ENCODE measurements around the gene PTRHD1. TPM values are rescaled to one million over a fixed set of nuclear protein-coding genes. Genes with fewer than 3 reads are reported as not detected.

PTRHD1 gene
- polyA plus RNA-seq, 1 of the 3 experiments (the other 2 are of a cell fraction): 74.4 TPM

GRCh38 chr2:24816404-24816803 is 23.2 kb upstream of the PTRHD1 start:
- H4K20me1 ChIP-seq (ENCODE audit: insufficient read depth): no peaks in the 10 kb centered on the region
- WGBS (ENCODE audit: low lambda C conversion rate): 85% methylated on average over 6 of the region's 6 CpGs
- H3K4me1 ChIP-seq (ENCODE audit: control insufficient read depth in 1 of 2, insufficient read depth in 2 of 2, low read depth in 1 of 2, low read length in 1 of 2): peaks cover 4 to 15% of the 10 kb centered on the region in 2 experiments; a peak in 2 of 4 replicates
- no peak for DNase-seq
- TF ChIP-seq SMC3 (IDR thresholded peaks at IDR 0.05; ENCODE audit: low read depth, low read length) (no peak), CTCF (IDR thresholded peaks at IDR 0.05) (no peak), JUND (IDR thresholded peaks at IDR 0.05) (no peak), EP300 (IDR thresholded peaks at IDR 0.05; ENCODE audit: borderline replicate concordance in 1 of 2, low read depth in 1 of 2, low read length in 1 of 2) (no peak), ZBTB33 (IDR thresholded peaks at IDR 0.05; ENCODE audit: borderline replicate concordance, low read depth) (no peak), REST (IDR thresholded peaks at IDR 0.05; ENCODE audit: low read depth, low read length) (no peak), PBX3 (IDR thresholded peaks at IDR 0.05) (no peak), USF2 (IDR thresholded peaks at IDR 0.05; ENCODE audit: borderline replicate concordance, low read depth, low read length) (no peak), MXI1 (IDR thresholded peaks at IDR 0.05; ENCODE audit: low read depth, low read length) (no peak), RFX5 (IDR thresholded peaks at IDR 0.05; ENCODE audit: low read length) (no peak), TCF12 (IDR thresholded peaks at IDR 0.05) (no peak), NRF1 (IDR thresholded peaks at IDR 0.05; ENCODE audit: low read depth, low read length) (no peak), MAX (IDR thresholded peaks at IDR 0.05; ENCODE audit: low read depth) (no peak)
- no peak overlapping the region for H3K4me3 ChIP-seq (ENCODE audit: low read depth in 2 of 2, low read length in 1 of 2)
- no peak overlapping the region; the same call in 1 of the 2 replicates for H2AFZ ChIP-seq (ENCODE audit: low read depth)
- H3K79me2 ChIP-seq (ENCODE audit: insufficient read depth): peaks cover 53% of the 10 kb centered on the region
- H3K9me2 ChIP-seq: no peaks in the 10 kb centered on the region
- peaks cover 49 to 58% of the 10 kb centered on the region in 2 experiments for H3K36me3 ChIP-seq (replicated peaks in 1 of 2; ENCODE audit: control insufficient read depth in 1 of 2, insufficient read depth in 2 of 2, low read length in 1 of 2)
- ChIA-PET POLR2A (no interaction called here), CTCF (interaction anchor here (1.2 to 12.4 kb wide), 2 partner anchors 10 to 394 kb away, joined by 3 to 132 read pairs; no protein-coding TSS in a partner anchor)
- H3K9ac ChIP-seq: no peak overlapping the region
- peak overlapping the region in 1 of 2 experiments; percentile 71; a peak in 3 of 4 replicates for H3K27ac ChIP-seq (ENCODE audit: low read depth in 2 of 2, low read length in 1 of 2)
- 0 out of 2 replicates have a peak overlapping the region, but pooled peaks have one; percentile 1 for H3K4me2 ChIP-seq
- no peaks in the 10 kb centered on the region for H3K9me3 ChIP-seq
- no peaks in the 10 kb centered on the region for H3K27me3 ChIP-seq (ENCODE audit: insufficient read depth)
- H3F3A ChIP-seq (replicated peaks; ENCODE audit: insufficient read depth): peaks cover 9% of the 10 kb centered on the region
